GM18861 (cell line): ENCODE measurements around the gene JPH2.
A peak's percentile ranks its signal among the peaks of the same experiment; 100 is the strongest.

Source experiments
- ATAC-seq: cut with Tn5 transposase; IDR thresholded peaks from one replicate; pipeline ENCODE4 v1.9.1; 2021; ENCODE audit not compliant: unreplicated experiment

The JPH2 gene

GRCh38 chr20:44080646-44081267 is 106.2 kb downstream of the JPH2 start:
- ATAC-seq = peak; percentile 68

GRCh38 chr20:44080064-44080463 is 106.9 kb downstream of the JPH2 start:
- ATAC-seq = no peak

DNA sequence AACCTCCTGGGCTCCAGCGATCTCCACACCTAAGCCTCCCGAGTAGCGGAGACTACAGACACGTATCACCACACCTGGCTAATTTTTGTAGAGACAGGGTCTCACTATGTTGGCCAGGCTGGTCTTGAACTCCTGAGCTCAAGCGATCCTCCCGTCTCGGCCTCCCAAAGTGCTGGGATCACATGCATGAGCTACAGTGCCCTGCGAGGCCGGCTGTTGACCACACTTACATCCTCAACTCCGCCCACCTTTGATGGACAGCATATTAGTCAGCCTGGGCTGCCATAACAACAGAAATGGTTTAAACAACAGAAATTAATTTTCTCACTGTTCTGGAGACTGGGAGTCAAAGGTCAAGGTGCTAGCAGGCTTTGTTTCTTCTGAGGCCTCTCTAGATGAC is 107.7 kb downstream of the JPH2 start:
- no peak for ATAC-seq

DNA sequence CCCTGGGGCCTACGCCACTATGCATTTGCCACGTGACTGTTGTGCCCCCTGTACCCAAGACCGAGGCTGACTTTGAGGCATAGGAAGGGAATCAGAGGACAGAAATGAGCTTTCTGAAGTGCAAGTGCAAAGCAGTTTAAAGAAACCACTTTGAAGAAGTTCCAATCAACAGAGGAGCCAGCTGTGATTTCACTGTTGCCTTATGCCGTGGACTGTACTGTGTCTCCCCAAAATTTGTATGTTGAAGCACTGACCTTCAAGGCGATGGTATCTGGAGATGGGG is 111.1 kb downstream of the JPH2 start:
- ATAC-seq = no peak

- ATAC-seq = no peak
These were observed 111.6 kb downstream of the JPH2 start for GRCh38 chr20:44075191-44075949.

DNA sequence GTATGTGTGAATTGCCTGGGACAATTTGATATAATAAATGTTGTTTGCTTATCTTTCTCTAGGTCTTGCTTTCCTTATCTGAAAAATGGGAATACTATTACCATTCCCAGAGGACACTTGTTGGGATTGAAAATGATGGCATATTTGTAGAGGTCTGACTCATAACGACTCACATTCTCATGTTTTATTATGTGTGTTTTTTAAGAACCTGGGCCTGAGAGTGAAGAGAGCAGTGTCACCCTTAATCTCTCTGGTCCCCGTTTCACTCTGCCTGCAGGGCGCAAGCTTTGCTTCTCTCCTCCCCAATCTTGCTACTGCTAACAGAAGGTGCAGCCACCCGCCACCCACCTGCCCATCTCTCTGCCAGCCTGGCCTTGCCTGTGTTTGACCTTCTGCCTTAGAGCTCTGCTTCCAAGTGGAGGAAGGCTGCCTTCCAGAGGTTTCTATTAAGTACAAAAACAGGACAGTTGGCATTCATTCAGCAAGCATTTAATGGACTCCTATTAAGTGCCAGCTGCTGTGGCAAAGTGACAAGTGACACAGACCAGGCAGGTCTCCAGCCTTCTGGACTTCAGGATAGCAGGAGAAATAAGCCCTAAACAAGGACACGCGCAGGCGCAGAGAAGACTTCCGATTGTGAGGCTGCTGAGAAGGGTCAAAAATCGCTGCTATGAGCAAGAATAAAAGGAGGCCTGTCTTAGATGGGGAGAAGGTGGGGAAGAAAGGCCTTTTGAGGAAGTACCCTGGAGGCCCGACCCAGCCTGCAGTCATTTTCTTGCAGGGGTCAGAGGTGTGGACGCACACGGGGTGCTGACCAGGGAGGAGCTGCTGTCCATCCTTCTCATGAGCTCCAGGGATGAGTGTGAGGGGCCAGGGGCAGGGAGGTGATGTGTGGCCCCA is 112.5 kb downstream of the JPH2 start:
- no peak for ATAC-seq

GRCh38 chr20:44073675-44074071 is 113.3 kb downstream of the JPH2 start:
- ATAC-seq = no peak

GRCh38 chr20:44073011-44073674 is 113.8 kb downstream of the JPH2 start:
- ATAC-seq = no peak

GRCh38 chr20:44072384-44072783 is 114.6 kb downstream of the JPH2 start:
- ATAC-seq = peak; percentile 37

GRCh38 chr20:44071526-44072111 is 115.4 kb downstream of the JPH2 start:
- ATAC-seq = no peak

DNA sequence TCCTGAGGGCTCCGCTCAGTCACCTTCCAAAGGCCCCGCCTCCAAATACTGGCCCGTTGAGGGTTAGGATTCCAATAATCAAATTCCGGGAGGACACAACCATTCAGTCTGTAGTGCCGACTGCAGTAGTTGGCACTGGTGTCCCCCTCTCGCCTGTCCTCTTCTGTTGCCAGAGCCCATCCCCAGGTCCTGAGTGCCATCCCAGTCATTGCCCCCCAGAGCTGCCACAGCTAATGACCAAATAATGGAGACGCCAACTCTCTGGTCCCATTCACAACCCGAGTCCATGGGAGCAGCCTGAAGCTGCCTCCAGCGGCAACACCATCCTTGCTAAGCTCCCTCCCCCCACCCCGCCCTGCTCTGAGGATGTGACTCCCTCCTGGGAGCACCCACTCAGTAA is 115.9 kb downstream of the JPH2 start:
- no peak for ATAC-seq

DNA sequence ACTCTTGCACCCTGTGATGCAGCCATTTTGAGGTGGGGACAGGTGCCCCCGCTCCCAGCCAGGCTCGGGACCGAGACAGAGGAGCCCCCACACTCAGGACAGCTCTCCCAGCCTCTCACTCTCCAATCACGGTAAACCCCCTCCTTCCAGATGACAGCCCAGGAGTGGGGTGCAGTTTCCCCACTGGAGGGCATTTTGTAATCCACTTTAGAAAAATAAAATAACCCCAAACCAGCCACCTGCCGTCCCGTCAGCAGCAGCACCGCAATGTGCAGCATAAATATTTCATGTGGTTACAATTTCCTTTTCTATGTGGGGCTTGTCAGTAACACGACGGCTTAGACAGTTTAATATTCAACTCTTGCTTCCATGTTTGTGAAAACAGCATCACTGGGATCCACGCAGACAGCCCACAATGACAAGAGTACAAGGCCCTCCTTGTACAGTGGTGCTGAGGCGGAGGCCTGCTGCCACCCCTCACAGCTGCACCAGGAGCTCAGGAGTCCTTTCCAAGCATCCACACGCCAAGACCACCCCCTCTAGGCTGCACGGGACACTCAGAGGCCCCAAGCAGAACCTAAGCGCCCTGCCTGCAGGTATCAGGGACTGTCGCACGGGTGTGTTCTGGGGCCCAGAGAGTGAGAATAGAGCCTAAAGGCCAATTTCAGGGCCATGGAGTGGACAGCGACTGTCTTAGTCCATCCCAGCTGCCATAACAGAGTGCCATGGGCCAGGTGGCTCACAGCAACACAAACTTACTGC is 116.7 kb downstream of the JPH2 start:
- ATAC-seq = no peak

- peak; percentile 41 for ATAC-seq
These were observed 117.6 kb downstream of the JPH2 start for GRCh38 chr20:44069203-44070011.

DNA sequence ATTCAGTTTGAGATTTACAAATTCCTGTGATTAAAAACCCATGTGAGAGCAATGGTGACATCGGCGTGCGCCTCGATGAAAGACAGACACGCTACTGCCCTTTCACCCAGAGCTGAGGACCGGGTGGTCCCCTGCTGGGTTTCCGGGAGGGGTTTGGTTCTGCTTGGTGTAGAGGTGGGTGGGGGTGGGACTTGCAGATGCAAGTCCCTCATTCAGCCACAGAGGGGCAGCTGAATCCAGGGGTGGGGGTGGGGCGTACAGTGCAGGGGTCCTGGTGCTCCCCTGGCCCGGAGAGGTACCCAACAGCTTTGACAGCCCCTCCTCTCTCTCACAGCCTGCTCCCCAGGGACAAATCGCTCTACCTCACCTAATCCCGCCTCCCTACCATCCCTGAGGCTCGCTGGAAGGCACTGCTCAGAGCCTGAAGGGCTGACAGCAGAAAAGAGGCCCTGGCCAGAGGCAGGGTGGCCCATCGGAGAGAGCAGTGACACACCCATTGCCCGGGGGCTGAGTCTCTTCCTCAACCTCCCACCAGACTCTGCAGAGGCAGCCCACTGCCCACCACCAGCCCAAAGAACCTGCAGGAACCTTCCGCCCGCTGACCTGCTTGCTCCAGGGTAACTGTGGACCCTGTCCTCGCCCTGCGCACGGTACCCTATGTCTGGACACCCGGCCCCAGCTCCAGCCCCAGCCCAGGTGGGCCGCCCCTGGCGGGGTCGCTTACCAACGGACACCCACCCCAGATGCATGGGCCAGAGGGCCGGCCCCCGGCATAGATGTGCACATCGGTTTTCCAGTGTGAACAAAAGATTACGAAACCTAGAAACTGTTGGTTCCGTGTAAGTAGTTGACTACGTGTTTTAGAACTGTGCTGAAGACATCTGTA is 118.4 kb downstream of the JPH2 start:
- no peak for ATAC-seq

GRCh38 chr20:44067650-44068081 is 119.3 kb downstream of the JPH2 start:
- ATAC-seq = no peak

- ATAC-seq = no peak
These were observed 120.1 kb downstream of the JPH2 start for GRCh38 chr20:44066645-44067606.
